Vagina (tissue), 2 donors: ENCODE data around the gene GRK3. TPM values are rescaled to one million over a fixed set of nuclear protein-coding genes. Genes with fewer than 3 reads are reported as not detected.

Experiments
- DNase-seq, 2 donors: peaks; one replicate each; pipeline ENCODE4 v3.0.0-alpha.2; 2017; ENCODE audit errors: extremely low spot score in 2 of 2
- H3K27ac ChIP-seq: fragments of 200-600 bp; sonication (generic); one replicate; pipeline ENCODE4 v1.5.1; 2019
- H3K27me3 ChIP-seq: fragments of 200-600 bp; sonication (generic); one replicate; pipeline ENCODE4 v1.5.1; 2019
- H3K36me3 ChIP-seq, 2 donors: fragments of 200-600 bp; sonication (generic); one replicate each; pipeline ENCODE4 v1.5.1; 2017 to 2019
- H3K4me1 ChIP-seq: fragments of 200-600 bp; sonication (generic); one replicate; pipeline ENCODE4 v1.5.1; 2019
- H3K4me3 ChIP-seq, 2 donors: fragments of 200-600 bp; sonication (generic); 1 replicate in 1 of 2; 2 replicates in 1 of 2; pipeline ENCODE4 v1.5.1; 2016 to 2019
- H3K9me3 ChIP-seq: fragments of 200-600 bp; sonication (generic); one replicate; pipeline ENCODE4 v1.5.1; 2019
- POLR2A ChIP-seq, 2 donors: fragments of 450-650 bp; IDR thresholded peaks; one replicate each; pipeline ENCODE4 v1.6.1; 2017; ENCODE audit warnings: antibody characterized with exemption in 2 of 2, mild to moderate bottlenecking in 2 of 2, moderate library complexity in 2 of 2
- POLR2AphosphoS5 ChIP-seq, 2 donors: sonication (generic); formaldehyde crosslinking; IDR thresholded peaks; one replicate each; pipeline ENCODE4 v1.9.0; 2017; ENCODE audit warnings: antibody characterized with exemption in 2 of 2, mild to moderate bottlenecking in 2 of 2, low read depth in 1 of 2; ENCODE audit not compliant: insufficient read depth in 1 of 2
- intact Hi-C: fragments of 100-400 bp; cut with DNase I; formaldehyde crosslinking; loops from one replicate; pipeline ENCODE4 v1.15.1; 2023
- total RNA-seq: library from RNA; depleted of rRNA; stranded (reverse); fragments of >200 nt; gene quantifications from one replicate; pipeline ENCODE4 v1.2.3, GENCODE V29; 2016
- TF ChIP-seq, protein P1 (sequence below), 3 experiments: fragments of 450-650 bp in 2 of 3; fragments of 200-600 bp in 1 of 3; sonication (generic) in 1 of 3; IDR thresholded peaks; one replicate each; pipeline ENCODE4 v1.5.1; 2017 to 2019; ENCODE audit warnings: antibody characterized with exemption in 3 of 3, mild to moderate bottlenecking in 2 of 3, moderate library complexity in 2 of 3

The GRK3 gene
- total RNA-seq, 1 donor from 2014 or later: 5.6 TPM

DNA sequence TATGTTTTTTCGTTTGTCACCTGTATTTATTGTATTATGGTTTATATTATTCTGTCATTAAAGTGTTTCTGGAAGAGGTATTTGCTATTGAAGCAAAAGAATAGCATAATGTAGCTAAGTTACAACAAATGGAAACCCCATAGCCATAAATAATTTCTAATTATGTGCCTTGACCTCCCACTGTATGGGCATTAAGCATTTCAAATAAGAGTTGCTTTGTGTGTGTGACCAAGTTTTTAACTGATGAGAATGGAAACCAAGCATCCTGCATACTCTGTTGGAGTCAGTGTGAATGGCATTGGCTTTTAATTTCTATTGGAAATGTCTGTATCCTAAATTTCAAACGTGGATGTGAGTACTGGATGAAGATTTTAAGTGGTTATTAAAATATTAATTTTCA is 115.6 kb downstream of the GRK3 start:
- no peaks in the 10 kb centered on the region for H3K36me3 ChIP-seq
- TF ChIP-seq POLR2AphosphoS5 (IDR thresholded peaks at IDR 0.05; ENCODE audit: insufficient read depth in 1 of 2, low read depth in 1 of 2) (no peak), POLR2A (IDR thresholded peaks at IDR 0.05) (no peak)
- TF ChIP-seq, protein P1, sequence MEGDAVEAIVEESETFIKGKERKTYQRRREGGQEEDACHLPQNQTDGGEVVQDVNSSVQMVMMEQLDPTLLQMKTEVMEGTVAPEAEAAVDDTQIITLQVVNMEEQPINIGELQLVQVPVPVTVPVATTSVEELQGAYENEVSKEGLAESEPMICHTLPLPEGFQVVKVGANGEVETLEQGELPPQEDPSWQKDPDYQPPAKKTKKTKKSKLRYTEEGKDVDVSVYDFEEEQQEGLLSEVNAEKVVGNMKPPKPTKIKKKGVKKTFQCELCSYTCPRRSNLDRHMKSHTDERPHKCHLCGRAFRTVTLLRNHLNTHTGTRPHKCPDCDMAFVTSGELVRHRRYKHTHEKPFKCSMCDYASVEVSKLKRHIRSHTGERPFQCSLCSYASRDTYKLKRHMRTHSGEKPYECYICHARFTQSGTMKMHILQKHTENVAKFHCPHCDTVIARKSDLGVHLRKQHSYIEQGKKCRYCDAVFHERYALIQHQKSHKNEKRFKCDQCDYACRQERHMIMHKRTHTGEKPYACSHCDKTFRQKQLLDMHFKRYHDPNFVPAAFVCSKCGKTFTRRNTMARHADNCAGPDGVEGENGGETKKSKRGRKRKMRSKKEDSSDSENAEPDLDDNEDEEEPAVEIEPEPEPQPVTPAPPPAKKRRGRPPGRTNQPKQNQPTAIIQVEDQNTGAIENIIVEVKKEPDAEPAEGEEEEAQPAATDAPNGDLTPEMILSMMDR (IDR thresholded peaks at IDR 0.05): no peak
- no peak for DNase-seq
- H3K27ac ChIP-seq: no peak overlapping the region
- no peaks in the 10 kb centered on the region for H3K9me3 ChIP-seq
- H3K27me3 ChIP-seq: no peaks in the 10 kb centered on the region
- peaks cover 5% of the 10 kb centered on the region for H3K4me1 ChIP-seq
- H3K4me3 ChIP-seq: no peak overlapping the region
- intact Hi-C loops: no loop called here

DNA sequence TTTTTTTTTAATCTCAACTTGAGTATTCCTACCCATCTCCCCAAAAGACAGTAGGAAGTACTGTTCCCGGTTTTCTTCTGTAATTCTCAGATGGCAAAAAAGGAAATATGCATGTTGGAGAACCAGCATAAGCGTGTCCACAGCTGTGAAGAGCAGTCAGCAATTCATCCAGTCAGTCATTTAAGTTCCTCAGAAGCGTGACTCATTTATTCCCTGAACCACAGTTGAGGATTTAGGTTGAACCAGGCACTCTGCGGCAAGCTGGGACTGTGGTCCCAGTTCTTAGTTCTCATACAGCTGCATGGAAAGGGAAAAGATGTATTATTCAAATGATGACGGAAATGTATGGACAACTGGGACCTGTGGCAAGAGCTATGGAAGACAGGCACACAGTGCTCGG is 116.5 kb downstream of the GRK3 start:
- H3K4me3 ChIP-seq: no peak overlapping the region
- no peaks in the 10 kb centered on the region for H3K9me3 ChIP-seq
- TF ChIP-seq, protein P1 (IDR thresholded peaks at IDR 0.05): no peak
- TF ChIP-seq POLR2AphosphoS5 (IDR thresholded peaks at IDR 0.05; ENCODE audit: insufficient read depth in 1 of 2, low read depth in 1 of 2) (no peak), POLR2A (IDR thresholded peaks at IDR 0.05) (no peak)
- H3K4me1 ChIP-seq: peaks cover 5% of the 10 kb centered on the region
- H3K36me3 ChIP-seq: no peaks in the 10 kb centered on the region
- no peaks in the 10 kb centered on the region for H3K27me3 ChIP-seq
- intact Hi-C loops: no loop called here
- no peak for DNase-seq
- no peak overlapping the region for H3K27ac ChIP-seq

DNA sequence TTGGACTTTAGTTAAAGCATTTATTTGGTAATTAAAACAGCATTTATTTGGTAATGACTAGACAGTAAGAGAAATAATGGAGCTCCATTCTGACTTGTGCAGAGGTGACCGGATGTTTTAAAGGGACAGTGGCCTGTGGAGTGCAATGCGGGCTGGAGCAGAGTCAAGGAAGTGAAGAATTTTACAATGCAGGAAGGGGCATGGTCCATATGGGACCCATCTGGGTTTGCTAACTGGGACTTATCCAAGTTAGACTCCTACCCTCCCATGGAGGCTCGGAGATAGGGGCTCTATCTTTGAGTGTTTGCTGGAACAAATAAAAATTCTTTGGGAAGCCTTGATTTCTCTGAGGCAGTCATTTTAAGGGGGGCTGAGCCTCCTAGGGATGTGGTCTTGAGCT is 117.6 kb downstream of the GRK3 start:
- intact Hi-C loops: no loop called here
- no peaks in the 10 kb centered on the region for H3K9me3 ChIP-seq
- no peak overlapping the region for H3K4me3 ChIP-seq
- no peaks in the 10 kb centered on the region for H3K27me3 ChIP-seq
- no peak for DNase-seq
- no peak overlapping the region for H3K27ac ChIP-seq
- H3K4me1 ChIP-seq: peaks cover 5% of the 10 kb centered on the region
- TF ChIP-seq POLR2AphosphoS5 (IDR thresholded peaks at IDR 0.05; ENCODE audit: insufficient read depth in 1 of 2, low read depth in 1 of 2) (no peak), POLR2A (IDR thresholded peaks at IDR 0.05) (no peak)
- TF ChIP-seq, protein P1 (IDR thresholded peaks at IDR 0.05): no peak
- H3K36me3 ChIP-seq: no peaks in the 10 kb centered on the region

DNA sequence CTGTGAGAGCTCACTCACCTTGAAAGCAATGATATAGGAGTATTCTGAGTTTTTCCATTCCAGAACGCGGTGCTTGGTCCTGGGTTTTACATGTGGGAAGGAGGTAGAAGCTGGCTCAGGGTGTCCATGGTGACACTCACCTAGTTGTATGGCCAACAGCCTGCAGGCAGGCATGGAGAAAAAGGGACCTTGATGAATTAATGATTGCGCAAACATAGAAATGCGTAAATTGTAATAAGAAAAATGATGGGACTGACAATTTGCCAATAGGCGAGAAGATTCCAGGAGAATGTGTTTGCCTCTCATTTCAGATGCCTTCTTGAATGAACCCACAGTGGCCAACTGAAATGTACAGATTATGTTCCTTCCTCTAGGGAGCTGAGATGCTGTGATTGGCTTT is 124.2 kb downstream of the GRK3 start:
- TF ChIP-seq POLR2AphosphoS5 (IDR thresholded peaks at IDR 0.05; ENCODE audit: insufficient read depth in 1 of 2, low read depth in 1 of 2) (no peak), POLR2A (IDR thresholded peaks at IDR 0.05) (no peak)
- TF ChIP-seq, protein P1 (IDR thresholded peaks at IDR 0.05): no peak
- Histone ChIP-seq H3K36me3 (no peaks in the 10 kb centered on the region), H3K27me3 (no peaks in the 10 kb centered on the region), H3K27ac (no peak overlapping the region), H3K4me1 (no peaks in the 10 kb centered on the region), H3K9me3 (no peaks in the 10 kb centered on the region), H3K4me3 (no peak overlapping the region)
- intact Hi-C loops: no loop called here
- DNase-seq: no peak

DNA sequence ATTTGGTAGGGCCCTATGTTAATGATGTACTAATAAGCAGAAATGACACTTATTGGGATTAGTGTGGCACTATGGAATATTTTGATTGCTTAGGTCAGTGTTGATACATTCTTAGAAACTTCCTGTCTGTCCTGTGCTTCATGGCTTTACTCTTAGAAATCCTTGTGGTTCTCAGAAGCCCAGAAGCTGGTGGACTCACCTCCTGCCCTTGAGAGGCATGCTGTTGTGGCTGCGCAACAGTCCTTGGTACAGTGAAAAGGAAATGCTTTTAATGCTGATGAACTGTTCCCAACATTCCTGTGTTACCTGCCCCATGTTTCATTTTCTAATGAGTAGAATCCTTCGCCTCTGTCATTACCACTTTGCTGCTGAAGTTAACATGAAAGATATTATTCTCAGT is 125.2 kb downstream of the GRK3 start:
- intact Hi-C loops: no loop called here

More for the DNA sequence above, 125.2 kb downstream of the GRK3 start:
- no peak for DNase-seq
- Histone ChIP-seq H3K36me3 (no peaks in the 10 kb centered on the region), H3K9me3 (no peaks in the 10 kb centered on the region), H3K27me3 (no peaks in the 10 kb centered on the region), H3K4me3 (no peak overlapping the region), H3K4me1 (no peaks in the 10 kb centered on the region), H3K27ac (no peak overlapping the region)
- no peak for TF ChIP-seq POLR2A (IDR thresholded peaks at IDR 0.05)
- TF ChIP-seq, protein P1 (IDR thresholded peaks at IDR 0.05): no peak
- TF ChIP-seq POLR2AphosphoS5 (IDR thresholded peaks at IDR 0.05; ENCODE audit: insufficient read depth in 1 of 2, low read depth in 1 of 2): no peak
